Heart left ventricle (tissue), 13 donors: ENCODE results near the gene KXD1.

Source experiments
- POLR2A ChIP-seq, 2 donors: fragments of 450-650 bp; IDR thresholded peaks; one replicate each; pipeline ENCODE4 v1.6.1; 2017; ENCODE audit warnings: antibody characterized with exemption in 2 of 2, mild to moderate bottlenecking in 2 of 2, moderate library complexity in 2 of 2
- TF ChIP-seq, protein P1 (sequence below), 12 donors: fragments of 200-600 bp; sonication (generic) in 4 of 12; IDR thresholded peaks; one replicate each; pipeline versions ENCODE4 v1.5.0 to v1.8.0; 2018 to 2022; ENCODE audit warnings: antibody characterized with exemption in 12 of 12, mild to moderate bottlenecking in 5 of 12
- donor health status: ischemic (EF 13 %, LVEDD 7.1; RV severe dilation, severe dysfunction).
- donor health status: DM: no; HTN: yes; CAD: no.
- donor health status: DM: no; HTN: no; CAD: no.
- donor health status: ischemic (EF 25% LVEDD 6.9; RV normal size, moderate dysfunction).
- donor health status: ischemic (EF 25% LVEDD 5.7; RV mildly dilated, moderate dysfunction).
- donor health status: ischemic (EF 35%, LVEDD 5.7; RV mildly dilated, moderate dysfunction).
- donor health status: nonischemic (EF 11% LVEDD 7.7; RV severe dilation, severe dysfunction).
- donor health status: DM: yes; HTN: yes; CAD: no.
- donor health status: PGD.
- donor health status: ischemic (EF 29% LVEDD 5.4; RV normal size, mild dysfunction).
- donor health status: nonischemic (EF 23%, LVEDD 6.1; RV moderate dilation, normal function).

DNA sequence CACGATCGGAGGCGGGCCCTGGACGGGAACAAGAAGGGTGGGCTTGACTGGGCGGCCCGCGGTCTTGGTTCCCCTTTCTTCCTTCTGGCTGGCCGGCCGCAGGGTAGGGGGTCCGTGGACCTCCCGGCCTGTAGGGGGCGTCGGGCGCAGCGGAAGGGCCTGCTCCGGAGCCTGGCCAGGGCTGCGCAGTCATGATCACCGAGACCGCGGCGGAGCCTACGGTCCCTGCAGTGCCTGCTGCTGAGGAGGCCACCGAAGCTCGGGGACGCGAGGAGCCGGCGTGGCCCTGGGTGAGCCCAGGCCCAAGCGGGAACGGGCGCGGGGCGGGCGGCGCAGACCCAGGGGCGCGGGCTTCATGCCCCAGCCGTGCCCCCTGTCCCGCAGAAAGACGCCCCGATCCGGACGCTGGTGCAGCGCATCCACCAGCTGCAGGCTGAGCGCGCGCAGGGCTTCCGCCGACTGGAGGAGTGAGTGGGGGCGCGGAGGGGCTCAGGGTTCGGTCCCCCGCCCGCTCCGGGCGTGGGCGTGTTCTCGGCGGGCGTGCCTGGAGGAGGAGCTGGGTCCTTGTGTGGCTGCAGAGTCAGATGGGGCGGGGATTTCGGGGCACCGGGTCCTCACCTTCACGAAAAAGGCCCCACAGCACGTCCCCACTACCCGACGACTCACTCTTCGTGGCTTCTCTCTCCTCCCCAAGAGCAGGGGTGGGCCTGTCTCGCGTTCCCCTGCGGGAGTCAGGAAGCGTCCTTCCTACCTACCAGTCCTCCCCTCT, 31.1 kb downstream of the KXD1 start, which contains the start of gene REX1BD:
- TF ChIP-seq, protein P1, sequence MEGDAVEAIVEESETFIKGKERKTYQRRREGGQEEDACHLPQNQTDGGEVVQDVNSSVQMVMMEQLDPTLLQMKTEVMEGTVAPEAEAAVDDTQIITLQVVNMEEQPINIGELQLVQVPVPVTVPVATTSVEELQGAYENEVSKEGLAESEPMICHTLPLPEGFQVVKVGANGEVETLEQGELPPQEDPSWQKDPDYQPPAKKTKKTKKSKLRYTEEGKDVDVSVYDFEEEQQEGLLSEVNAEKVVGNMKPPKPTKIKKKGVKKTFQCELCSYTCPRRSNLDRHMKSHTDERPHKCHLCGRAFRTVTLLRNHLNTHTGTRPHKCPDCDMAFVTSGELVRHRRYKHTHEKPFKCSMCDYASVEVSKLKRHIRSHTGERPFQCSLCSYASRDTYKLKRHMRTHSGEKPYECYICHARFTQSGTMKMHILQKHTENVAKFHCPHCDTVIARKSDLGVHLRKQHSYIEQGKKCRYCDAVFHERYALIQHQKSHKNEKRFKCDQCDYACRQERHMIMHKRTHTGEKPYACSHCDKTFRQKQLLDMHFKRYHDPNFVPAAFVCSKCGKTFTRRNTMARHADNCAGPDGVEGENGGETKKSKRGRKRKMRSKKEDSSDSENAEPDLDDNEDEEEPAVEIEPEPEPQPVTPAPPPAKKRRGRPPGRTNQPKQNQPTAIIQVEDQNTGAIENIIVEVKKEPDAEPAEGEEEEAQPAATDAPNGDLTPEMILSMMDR (IDR thresholded peaks at IDR 0.05) = peak; percentile 83 to 98 (median 92)
- TF ChIP-seq POLR2A (IDR thresholded peaks at IDR 0.05) = peak in 1 of 2 donors; percentile 70
